Measurements from ENCODE around the gene NDEL1. TPM values are rescaled to one million over a fixed set of nuclear protein-coding genes. Genes with fewer than 3 reads are reported as not detected.

The NDEL1 gene
- polyA plus RNA-seq, 3 donors = 29.8 to 58.3 (median 39.7) TPM

DNA sequence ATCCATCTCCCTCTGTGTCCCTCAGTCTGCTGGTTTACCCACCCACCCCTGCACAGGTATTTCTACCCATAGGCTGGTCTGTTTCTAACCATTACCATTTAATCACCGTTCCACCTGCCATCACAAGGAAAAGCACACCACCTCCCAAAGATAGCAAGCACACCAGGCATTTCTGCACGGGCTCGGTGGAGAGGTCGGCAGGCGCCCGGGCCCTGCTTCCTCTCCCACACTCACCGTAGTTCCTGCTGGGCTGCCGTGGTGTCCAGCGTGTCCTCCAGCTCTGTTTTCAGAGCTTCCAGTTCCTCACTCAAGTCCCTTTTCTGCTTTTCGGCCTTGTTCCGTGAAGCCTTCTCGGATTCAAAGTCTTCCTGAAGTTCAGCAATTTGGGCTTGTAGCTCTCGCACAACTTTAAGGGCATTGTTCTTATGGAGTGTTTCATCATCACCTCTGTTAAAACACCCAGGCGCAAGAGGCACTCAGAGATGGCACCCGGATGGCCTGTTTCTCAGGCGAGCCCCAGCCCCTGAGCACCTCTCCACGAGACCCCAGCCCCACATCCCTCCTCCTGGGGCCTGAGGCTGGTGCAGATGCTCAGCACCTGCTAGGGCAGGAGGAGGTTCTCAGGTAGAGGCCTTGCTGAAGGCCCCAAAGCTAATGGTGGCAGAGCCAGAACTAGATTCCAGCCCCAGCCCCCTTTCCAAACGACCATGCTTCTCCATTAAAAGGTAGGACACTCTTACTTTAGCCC lies 69.0 kb downstream of the NDEL1 start:
- WGBS (ENCODE audit: insufficient coverage) = 92% methylated on average over 7 of the region's 18 CpGs
- no peak overlapping the region for H3K4me3 ChIP-seq (replicated peaks in 1 of 3; ENCODE audit: low read depth in 2 of 3, low read length in 3 of 3)
- no peaks in the 10 kb centered on the region for H4K20me1 ChIP-seq (ENCODE audit: insufficient read depth, low read length)
- H3K79me2 ChIP-seq (ENCODE audit: insufficient read depth, low read length) = no peaks in the 10 kb centered on the region
- no peak for DNase-seq
- no peaks in the 10 kb centered on the region for H3K36me3 Mint-ChIP-seq
- H3K4me1 Mint-ChIP-seq = no peaks in the 10 kb centered on the region
- peaks cover 0 to 2% (median 1%) of the 10 kb centered on the region in 3 donors for H3K27me3 Mint-ChIP-seq (ENCODE audit: low read depth in 3 of 3)
- no peak overlapping the region for H3K27ac ChIP-seq (ENCODE audit: low read depth in 1 of 2, low read length in 2 of 2)
- intact Hi-C loops (cut with micrococcal nuclease) = no loop called here
- H2AFZ ChIP-seq (ENCODE audit: insufficient read depth, low read depth, low read length, poor library complexity, severe bottlenecking) = no peak overlapping the region
- peaks cover 0 to 3% (median 0%) of the 10 kb centered on the region in 7 donors for H3K9me3 Mint-ChIP-seq
- H3K27me3 ChIP-seq (ENCODE audit: control insufficient read depth in 2 of 2, insufficient read depth in 2 of 2, low read length in 2 of 2) = no peaks in the 10 kb centered on the region
- H3K9ac ChIP-seq (ENCODE audit: insufficient read depth, low read length, poor library complexity, severe bottlenecking) = no peak overlapping the region
- H3K4me3 Mint-ChIP-seq = no peak overlapping the region
- TF ChIP-seq, protein P1, sequence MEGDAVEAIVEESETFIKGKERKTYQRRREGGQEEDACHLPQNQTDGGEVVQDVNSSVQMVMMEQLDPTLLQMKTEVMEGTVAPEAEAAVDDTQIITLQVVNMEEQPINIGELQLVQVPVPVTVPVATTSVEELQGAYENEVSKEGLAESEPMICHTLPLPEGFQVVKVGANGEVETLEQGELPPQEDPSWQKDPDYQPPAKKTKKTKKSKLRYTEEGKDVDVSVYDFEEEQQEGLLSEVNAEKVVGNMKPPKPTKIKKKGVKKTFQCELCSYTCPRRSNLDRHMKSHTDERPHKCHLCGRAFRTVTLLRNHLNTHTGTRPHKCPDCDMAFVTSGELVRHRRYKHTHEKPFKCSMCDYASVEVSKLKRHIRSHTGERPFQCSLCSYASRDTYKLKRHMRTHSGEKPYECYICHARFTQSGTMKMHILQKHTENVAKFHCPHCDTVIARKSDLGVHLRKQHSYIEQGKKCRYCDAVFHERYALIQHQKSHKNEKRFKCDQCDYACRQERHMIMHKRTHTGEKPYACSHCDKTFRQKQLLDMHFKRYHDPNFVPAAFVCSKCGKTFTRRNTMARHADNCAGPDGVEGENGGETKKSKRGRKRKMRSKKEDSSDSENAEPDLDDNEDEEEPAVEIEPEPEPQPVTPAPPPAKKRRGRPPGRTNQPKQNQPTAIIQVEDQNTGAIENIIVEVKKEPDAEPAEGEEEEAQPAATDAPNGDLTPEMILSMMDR (IDR thresholded peaks at IDR 0.05) = no peak
- no peaks in the 10 kb centered on the region for H3K4me1 ChIP-seq (ENCODE audit: control insufficient read depth in 1 of 2, insufficient read depth in 2 of 2, low read length in 2 of 2)
- no peak overlapping the region for H3K4me2 ChIP-seq (replicated peaks; ENCODE audit: extremely low read depth, low read length, poor library complexity, severe bottlenecking)
- no peaks in the 10 kb centered on the region for H3K9me3 ChIP-seq (replicated peaks in 1 of 2; ENCODE audit: control insufficient read depth in 1 of 2, insufficient read depth in 1 of 2, low read length in 2 of 2)
- no peak overlapping the region for H3K27ac Mint-ChIP-seq
- H3K36me3 ChIP-seq (replicated peaks in 1 of 2; ENCODE audit: control insufficient read depth in 1 of 2, insufficient read depth in 2 of 2, low read length in 2 of 2) = no peaks in the 10 kb centered on the region

DNA sequence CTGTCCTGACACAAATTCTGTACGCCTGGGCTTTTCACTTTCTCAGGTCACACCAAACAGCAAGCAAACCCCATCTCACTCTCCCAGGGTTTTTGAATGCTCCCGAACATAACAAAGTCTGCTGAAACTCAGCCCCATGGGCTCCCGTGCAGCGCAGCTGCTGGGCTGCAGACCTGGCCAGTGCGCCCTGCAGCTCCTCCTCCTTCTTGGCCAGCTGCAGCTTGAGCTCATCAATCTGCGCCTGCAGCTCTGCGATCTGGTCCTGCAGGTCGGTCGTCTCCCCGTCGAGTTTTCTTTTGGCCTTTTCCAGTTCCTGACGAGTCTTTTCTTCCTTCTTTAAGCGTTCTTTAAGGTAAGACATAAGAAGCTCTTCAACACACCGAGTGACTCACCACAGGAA lies 70.5 kb downstream of the NDEL1 start:
- H3K4me2 ChIP-seq (replicated peaks; ENCODE audit: extremely low read depth, low read length, poor library complexity, severe bottlenecking) = no peak overlapping the region
- 93% methylated on average over 14 of the region's 14 CpGs for WGBS (ENCODE audit: insufficient coverage)
- H3K9me3 Mint-ChIP-seq = peaks cover 0 to 2% (median 0%) of the 10 kb centered on the region in 7 donors
- intact Hi-C loops (cut with micrococcal nuclease) = no loop called here
- no peaks in the 10 kb centered on the region for H3K79me2 ChIP-seq (ENCODE audit: insufficient read depth, low read length)
- H3K4me3 ChIP-seq (replicated peaks in 1 of 3; ENCODE audit: low read depth in 2 of 3, low read length in 3 of 3) = no peak overlapping the region
- no peak for DNase-seq
- peaks cover 0 to 2% (median 0%) of the 10 kb centered on the region in 3 donors for H3K27me3 Mint-ChIP-seq (ENCODE audit: low read depth in 3 of 3)
- no peak overlapping the region for H3K9ac ChIP-seq (ENCODE audit: insufficient read depth, low read length, poor library complexity, severe bottlenecking)
- no peaks in the 10 kb centered on the region for H3K36me3 Mint-ChIP-seq
- TF ChIP-seq, protein P1 (IDR thresholded peaks at IDR 0.05) = no peak
- no peaks in the 10 kb centered on the region for H3K9me3 ChIP-seq (replicated peaks in 1 of 2; ENCODE audit: control insufficient read depth in 1 of 2, insufficient read depth in 1 of 2, low read length in 2 of 2)
- H4K20me1 ChIP-seq (ENCODE audit: insufficient read depth, low read length) = no peaks in the 10 kb centered on the region
- H3K27me3 ChIP-seq (ENCODE audit: control insufficient read depth in 2 of 2, insufficient read depth in 2 of 2, low read length in 2 of 2) = no peaks in the 10 kb centered on the region
- H3K27ac ChIP-seq (ENCODE audit: low read depth in 1 of 2, low read length in 2 of 2) = no peak overlapping the region
- peak overlapping the region in 1 of 7 donors; percentile 20 for H3K27ac Mint-ChIP-seq
- no peaks in the 10 kb centered on the region for H3K4me1 Mint-ChIP-seq
- H3K36me3 ChIP-seq (replicated peaks in 1 of 2; ENCODE audit: control insufficient read depth in 1 of 2, insufficient read depth in 2 of 2, low read length in 2 of 2) = no peaks in the 10 kb centered on the region
- H3K4me1 ChIP-seq (ENCODE audit: control insufficient read depth in 1 of 2, insufficient read depth in 2 of 2, low read length in 2 of 2) = no peaks in the 10 kb centered on the region
- H2AFZ ChIP-seq (ENCODE audit: insufficient read depth, low read depth, low read length, poor library complexity, severe bottlenecking) = no peak overlapping the region
- no peak overlapping the region for H3K4me3 Mint-ChIP-seq
